SK-N-SH (cell line): ENCODE results near the gene GJA5. TPM values are rescaled to one million over a fixed set of nuclear protein-coding genes. Genes with fewer than 3 reads are reported as not detected.

Source experiments
- CTCF ChIA-PET: fragments of 300-600, 350-600 bp; formaldehyde crosslinking; extraction: SDS; loops from one replicate; lab custom pipeline; 2021; lab: Yijun Ruan, JAX
- POLR2A ChIA-PET: fragments of 350-600 bp; sonication (Branson Sonifier 250); formaldehyde crosslinking; extraction: SDS; loops from one replicate; lab custom pipeline; 2020; ENCODE audit warnings: antibody characterized with exemption, inconsistent platforms; lab: Yijun Ruan, JAX
- DNase-seq: peaks from one replicate; pipeline ENCODE4 v3.0.0; 2012
- H2AFZ ChIP-seq: fragments of 200-600 bp; sonication (generic); 2 replicates; pipeline ENCODE4 v1.8.1; 2016; ENCODE audit warnings: antibody characterized with exemption, mild to moderate bottlenecking, low read depth
- H3F3A ChIP-seq: fragments of 200-600 bp; sonication (generic); replicated peaks from 2 replicates; pipeline ENCODE3; 2016; ENCODE audit warnings: antibody characterized with exemption, mild to moderate bottlenecking; ENCODE audit not compliant: insufficient read depth
- H3K27ac ChIP-seq, 2 experiments: fragments of 200-500 bp in 1 of 2; fragments of 200-600 bp in 1 of 2; sonication (Bioruptor generic) in 1 of 2; sonication (generic), shearing (Covaris generic) in 1 of 2; 2 replicates each; pipeline versions ENCODE4 v1.5.1 to v1.6.1; 2014 to 2016; ENCODE audit warnings: low read depth in 2 of 2, inconsistent platforms in 1 of 2, low read length in 1 of 2, mild to moderate bottlenecking in 1 of 2, mixed read lengths in 1 of 2
- H3K27me3 ChIP-seq: fragments of 200-600 bp; sonication (generic), shearing (Covaris generic); 2 replicates; pipeline ENCODE4 v1.6.1; 2016; ENCODE audit warnings: mixed run types; ENCODE audit not compliant: insufficient read depth
- H3K36me3 ChIP-seq, 2 experiments: fragments of 200-500 bp in 1 of 2; fragments of 200-600 bp in 1 of 2; sonication (Bioruptor generic) in 1 of 2; sonication (generic) in 1 of 2; replicated peaks in 1 of 2; 2 replicates each; pipeline versions ENCODE3 to v1.5.1; 2014 to 2016; ENCODE audit warnings: low read length in 1 of 2, mild to moderate bottlenecking in 1 of 2; ENCODE audit not compliant: insufficient read depth in 2 of 2, control insufficient read depth in 1 of 2
- H3K4me1 ChIP-seq, 2 experiments: fragments of 200-500 bp in 1 of 2; fragments of 200-600 bp in 1 of 2; sonication (Bioruptor generic) in 1 of 2; sonication (generic), shearing (Covaris generic) in 1 of 2; 2 replicates each; pipeline versions ENCODE4 v1.5.1 to v1.6.1; 2014 to 2016; ENCODE audit warnings: low read depth in 1 of 2, low read length in 1 of 2, mixed run types in 1 of 2; ENCODE audit not compliant: insufficient read depth in 2 of 2, control insufficient read depth in 1 of 2
- H3K4me2 ChIP-seq: fragments of 200-600 bp; sonication (generic), shearing (Covaris generic); 2 replicates; pipeline ENCODE4 v1.6.1; 2017; ENCODE audit warnings: mixed run types
- H3K4me3 ChIP-seq, 2 experiments: fragments of 200-500 bp in 1 of 2; fragments of 200-600 bp in 1 of 2; sonication (Bioruptor generic) in 1 of 2; sonication (generic), shearing (Covaris generic) in 1 of 2; 2 replicates each; pipeline versions ENCODE4 v1.5.1 to v1.8.1; 2014 to 2016; ENCODE audit warnings: low read depth in 2 of 2, inconsistent platforms in 1 of 2, low read length in 1 of 2, mild to moderate bottlenecking in 1 of 2, mixed read lengths in 1 of 2, moderate library complexity in 1 of 2
- H3K79me2 ChIP-seq: fragments of 200-600 bp; sonication (generic); 2 replicates; pipeline ENCODE4 v1.8.1; 2017; ENCODE audit warnings: mild to moderate bottlenecking; ENCODE audit not compliant: insufficient read depth
- H3K9ac ChIP-seq: fragments of 200-600 bp; sonication (generic); 2 replicates; pipeline ENCODE4 v1.6.1; 2017; ENCODE audit warnings: mixed run types
- H3K9me2 ChIP-seq: fragments of 200-600 bp; sonication (generic); 2 replicates; pipeline ENCODE4 v1.6.1; 2017; ENCODE audit warnings: mixed run types
- H3K9me3 ChIP-seq: fragments of 200-600 bp; sonication (generic); 2 replicates; pipeline ENCODE4 v1.6.1; 2017; ENCODE audit warnings: mixed run types, mild to moderate bottlenecking, moderate library complexity
- H4K20me1 ChIP-seq: fragments of 200-600 bp; sonication (generic); 2 replicates; pipeline ENCODE4 v1.6.1; 2017; ENCODE audit warnings: mild to moderate bottlenecking, mixed run types; ENCODE audit not compliant: insufficient read depth
- EZH2phosphoT487 ChIP-seq: fragments of 200-600 bp; sonication (generic); IDR thresholded peaks from 2 replicates; pipeline ENCODE4 v1.6.1; 2017; ENCODE audit warnings: low read depth, mixed run types, mild to moderate bottlenecking, antibody characterized with exemption, moderate library complexity, borderline replicate concordance
- FOXJ3 ChIP-seq: sonication (generic); formaldehyde crosslinking; IDR thresholded peaks from 2 replicates; pipeline ENCODE4 v1.5.1; 2020; ENCODE audit warnings: mild to moderate bottlenecking, missing genetic modification reagents
- FOXM1 ChIP-seq: IDR thresholded peaks from 2 replicates; pipeline ENCODE4 v1.4.0; 2012; ENCODE audit warnings: low read depth, mild to moderate bottlenecking
- JUND ChIP-seq: IDR thresholded peaks from 2 replicates; pipeline ENCODE4 v1.4.0; 2012
- MXI1 ChIP-seq: IDR thresholded peaks from 2 replicates; pipeline ENCODE4 v1.6.1; 2012; ENCODE audit warnings: mild to moderate bottlenecking, low read depth, low read length, improper control_type of control experiment
- NFIC ChIP-seq: IDR thresholded peaks from 2 replicates; pipeline ENCODE4 v1.4.0; 2012; ENCODE audit warnings: borderline replicate concordance
- NRF1 ChIP-seq: IDR thresholded peaks from 2 replicates; pipeline ENCODE4 v1.6.1; 2012; ENCODE audit warnings: low read depth, mild to moderate bottlenecking, low read length
- POLR2AphosphoS5 ChIP-seq: IDR thresholded peaks from 2 replicates; pipeline ENCODE4 v1.6.1; 2012; ENCODE audit warnings: low read depth, low read length
- RAD21 ChIP-seq: IDR thresholded peaks from 2 replicates; pipeline ENCODE4 v1.6.1; 2012; ENCODE audit warnings: mild to moderate bottlenecking, low read length
- RCOR1 ChIP-seq: fragments of 150-350 bp; IDR thresholded peaks from 2 replicates; pipeline ENCODE4 v1.6.1; 2017; ENCODE audit warnings: antibody characterized with exemption, low read length
- REST ChIP-seq: IDR thresholded peaks from 2 replicates; pipeline ENCODE4 v1.6.1; 2012; ENCODE audit warnings: mild to moderate bottlenecking, low read depth, low read length, moderate library complexity
- ZBTB33 ChIP-seq: IDR thresholded peaks from 2 replicates; pipeline ENCODE4 v1.4.0; 2012; ENCODE audit warnings: low read depth, borderline replicate concordance
- WGBS: methylation state at CpG from one replicate; pipeline ENCODE4 v1.1.6; 2017; ENCODE audit warnings: low lambda C conversion rate; 5-methylcytosine and 5-hydroxymethylcytosine counted together
- polyA plus RNA-seq, 3 experiments: library from polyadenylated mRNA; depleted of rRNA; stranded (reverse); fragments of >200 nt; gene quantifications; 2 replicates each; pipeline ENCODE4 v1.2.3, GENCODE V29; 2012
- TF ChIP-seq, protein P1 (sequence below): IDR thresholded peaks from 2 replicates; pipeline ENCODE4 v1.4.0; 2012; ENCODE audit warnings: low read depth, borderline replicate concordance
- TF ChIP-seq, protein P2 (sequence below): fragments of 150-350 bp; IDR thresholded peaks from 2 replicates; pipeline ENCODE4 v1.6.1; 2017; ENCODE audit warnings: antibody characterized with exemption, low read length, low read depth, borderline replicate concordance

Gene GJA5
- polyA plus RNA-seq, 1 of the 3 experiments (the other 2 are of a cell fraction), result not detected

- no peaks in the 10 kb centered on the region for H3K79me2 ChIP-seq
- WGBS, result 7% methylated on average over 4 of the region's 4 CpGs
- DNase-seq, result no peak
- no peaks in the 10 kb centered on the region for H3F3A ChIP-seq
- TF ChIP-seq NRF1, result no peak
- TF ChIP-seq NFIC, result no peak
- no peak for TF ChIP-seq RCOR1
- TF ChIP-seq MXI1, result no peak
- TF ChIP-seq, protein P1, sequence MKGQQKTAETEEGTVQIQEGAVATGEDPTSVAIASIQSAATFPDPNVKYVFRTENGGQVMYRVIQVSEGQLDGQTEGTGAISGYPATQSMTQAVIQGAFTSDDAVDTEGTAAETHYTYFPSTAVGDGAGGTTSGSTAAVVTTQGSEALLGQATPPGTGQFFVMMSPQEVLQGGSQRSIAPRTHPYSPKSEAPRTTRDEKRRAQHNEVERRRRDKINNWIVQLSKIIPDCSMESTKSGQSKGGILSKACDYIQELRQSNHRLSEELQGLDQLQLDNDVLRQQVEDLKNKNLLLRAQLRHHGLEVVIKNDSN, result no peak
- TF ChIP-seq POLR2AphosphoS5, result no peak
- no peak for TF ChIP-seq FOXJ3 (CRISPR knock-in tag)
- no peak for TF ChIP-seq FOXM1
- no peak for TF ChIP-seq ZBTB33
- TF ChIP-seq RAD21, result no peak
- no peak for TF ChIP-seq JUND
- TF ChIP-seq EZH2phosphoT487, result no peak
- TF ChIP-seq REST, result no peak
- TF ChIP-seq, protein P2, sequence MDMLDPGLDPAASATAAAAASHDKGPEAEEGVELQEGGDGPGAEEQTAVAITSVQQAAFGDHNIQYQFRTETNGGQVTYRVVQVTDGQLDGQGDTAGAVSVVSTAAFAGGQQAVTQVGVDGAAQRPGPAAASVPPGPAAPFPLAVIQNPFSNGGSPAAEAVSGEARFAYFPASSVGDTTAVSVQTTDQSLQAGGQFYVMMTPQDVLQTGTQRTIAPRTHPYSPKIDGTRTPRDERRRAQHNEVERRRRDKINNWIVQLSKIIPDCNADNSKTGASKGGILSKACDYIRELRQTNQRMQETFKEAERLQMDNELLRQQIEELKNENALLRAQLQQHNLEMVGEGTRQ, result no peak
- H3K36me3 ChIP-seq, result no peaks in the 10 kb centered on the region
- ChIA-PET POLR2A (no interaction called here), CTCF (no interaction called here)
- H3K9ac ChIP-seq, result no peak overlapping the region
- H3K9me2 ChIP-seq, result no peaks in the 10 kb centered on the region
- H3K4me2 ChIP-seq, result no peak overlapping the region
- no peak overlapping the region for H3K27ac ChIP-seq
- no peaks in the 10 kb centered on the region; the same call in 1 of the 2 replicates for H3K27me3 ChIP-seq
- H4K20me1 ChIP-seq, result no peaks in the 10 kb centered on the region
- no peaks in the 10 kb centered on the region for H3K9me3 ChIP-seq
- H3K4me3 ChIP-seq, result no peak overlapping the region
- H2AFZ ChIP-seq, result no peak overlapping the region
- H3K4me1 ChIP-seq, result no peaks in the 10 kb centered on the region
Measured at GRCh38 chr1:147807405-147807804, 47.0 kb upstream of the GJA5 start.
